ENCODE results near the gene COX5A. TPM values are rescaled to one million over a fixed set of nuclear protein-coding genes. Genes with fewer than 3 reads are reported as not detected.

COX5A gene
- total and polyA plus RNA-seq, 2 of the 13 experiments (the other 11 are each of a cell fraction or from before 2014, with no cell fraction given), result 158 to 218 TPM

DNA sequence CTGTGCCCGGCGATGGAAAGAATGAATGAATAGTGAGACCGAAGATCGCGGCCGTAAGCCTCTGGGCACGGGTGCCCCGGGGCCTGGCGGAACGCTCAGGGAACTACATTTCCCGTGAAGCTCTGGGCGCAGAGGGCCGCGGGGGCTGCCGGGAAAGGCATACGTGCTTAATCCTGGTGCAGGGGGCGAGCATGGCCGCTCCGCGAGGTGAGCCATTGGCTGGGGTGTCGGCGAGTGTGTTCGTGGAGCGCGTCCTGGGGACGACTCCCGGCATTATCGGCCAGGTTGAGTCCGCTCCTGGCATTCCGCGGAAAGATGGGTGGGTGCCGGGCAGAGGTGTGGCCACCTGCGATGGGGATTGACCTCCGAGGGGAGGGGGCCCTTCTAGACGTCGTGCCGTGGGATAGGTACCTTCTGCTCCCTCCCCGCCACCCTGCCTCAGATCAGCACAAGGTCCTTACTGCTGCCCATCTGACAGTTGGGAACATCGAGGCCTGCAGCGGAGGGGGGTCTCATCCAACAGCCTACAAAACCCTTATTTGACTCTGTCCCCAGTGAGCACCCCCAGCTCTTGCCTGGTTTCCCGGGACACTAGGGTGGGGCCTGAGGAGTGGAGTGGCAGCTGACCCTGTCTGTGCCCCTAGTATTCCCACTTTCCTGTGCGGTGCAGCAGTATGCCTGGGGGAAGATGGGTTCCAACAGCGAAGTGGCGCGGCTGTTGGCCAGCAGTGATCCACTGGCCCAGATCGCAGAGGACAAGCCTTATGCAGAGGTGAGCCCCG, 47.8 kb downstream of the COX5A start, which contains the start of gene MPI (continued):
- TF ChIP-seq TCF12 (IDR thresholded peaks at IDR 0.05) (no peak), TCF12 (CRISPR knock-in tag; IDR thresholded peaks at IDR 0.05) (peak; percentile 59; the same call in 1 of the 2 replicates), HNF4G (IDR thresholded peaks at IDR 0.05; ENCODE audit: borderline replicate concordance, low read depth, low read length) (no peak), HNF4G (CRISPR knock-in tag; IDR thresholded peaks at IDR 0.05; ENCODE audit: borderline replicate concordance, low read depth) (0 out of 2 replicates have a peak, but pooled peaks have one; percentile 40), SALL2 (CRISPR knock-in tag; IDR thresholded peaks at IDR 0.05) (peak; percentile 71; the same call in 1 of the 2 replicates), ZBTB3 (CRISPR knock-in tag; IDR thresholded peaks at IDR 0.05; ENCODE audit: borderline replicate concordance, low read depth) (no peak), ZNF816 (CRISPR knock-in tag; IDR thresholded peaks at IDR 0.05; ENCODE audit: borderline replicate concordance) (peak; percentile 81; the same call in 1 of the 2 replicates), ZNF224 (CRISPR knock-in tag; IDR thresholded peaks at IDR 0.05) (peak; percentile 82; the same call in 1 of the 2 replicates), SOX13 (IDR thresholded peaks at IDR 0.05) (no peak), SOX13 (CRISPR knock-in tag; conservative IDR thresholded peaks at IDR 0.05 in 1 of 2, IDR thresholded peaks at IDR 0.05 in 1 of 2) (peak in 1 of 2 experiments; percentile 16; a peak in 1 of 4 replicates), ZNF605 (CRISPR knock-in tag; IDR thresholded peaks at IDR 0.05) (0 out of 2 replicates have a peak, but pooled peaks have one; percentile 28), RBM39 (IDR thresholded peaks at IDR 0.05; ENCODE audit: low read depth, low read length, poor library complexity, severe bottlenecking) (peak; percentile 87), AHR (CRISPR knock-in tag; IDR thresholded peaks at IDR 0.05) (peak; percentile 49; the same call in 1 of the 2 replicates), ZNF790 (CRISPR knock-in tag; IDR thresholded peaks at IDR 0.05; ENCODE audit: borderline replicate concordance) (no peak), SP5 (CRISPR knock-in tag; IDR thresholded peaks at IDR 0.05; ENCODE audit: borderline replicate concordance, low read depth) (no peak), KMT2B (CRISPR knock-in tag; IDR thresholded peaks at IDR 0.05) (peak; percentile 79), ZSCAN12 (CRISPR knock-in tag; IDR thresholded peaks at IDR 0.05) (0 out of 2 replicates have a peak, but pooled peaks have one; percentile 57), SRY (CRISPR knock-in tag; IDR thresholded peaks at IDR 0.05) (peak; percentile 64; the same call in 1 of the 2 replicates)
- TF ChIP-seq, protein P1, sequence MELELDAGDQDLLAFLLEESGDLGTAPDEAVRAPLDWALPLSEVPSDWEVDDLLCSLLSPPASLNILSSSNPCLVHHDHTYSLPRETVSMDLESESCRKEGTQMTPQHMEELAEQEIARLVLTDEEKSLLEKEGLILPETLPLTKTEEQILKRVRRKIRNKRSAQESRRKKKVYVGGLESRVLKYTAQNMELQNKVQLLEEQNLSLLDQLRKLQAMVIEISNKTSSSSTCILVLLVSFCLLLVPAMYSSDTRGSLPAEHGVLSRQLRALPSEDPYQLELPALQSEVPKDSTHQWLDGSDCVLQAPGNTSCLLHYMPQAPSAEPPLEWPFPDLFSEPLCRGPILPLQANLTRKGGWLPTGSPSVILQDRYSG (CRISPR knock-in tag; IDR thresholded peaks at IDR 0.05), result no peak
- TF ChIP-seq, protein P2, sequence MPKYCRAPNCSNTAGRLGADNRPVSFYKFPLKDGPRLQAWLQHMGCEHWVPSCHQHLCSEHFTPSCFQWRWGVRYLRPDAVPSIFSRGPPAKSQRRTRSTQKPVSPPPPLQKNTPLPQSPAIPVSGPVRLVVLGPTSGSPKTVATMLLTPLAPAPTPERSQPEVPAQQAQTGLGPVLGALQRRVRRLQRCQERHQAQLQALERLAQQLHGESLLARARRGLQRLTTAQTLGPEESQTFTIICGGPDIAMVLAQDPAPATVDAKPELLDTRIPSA (CRISPR knock-in tag; IDR thresholded peaks at IDR 0.05; ENCODE audit: borderline replicate concordance), result peak; percentile 82; the same call in 1 of the 2 replicates
- TF ChIP-seq, protein P3, sequence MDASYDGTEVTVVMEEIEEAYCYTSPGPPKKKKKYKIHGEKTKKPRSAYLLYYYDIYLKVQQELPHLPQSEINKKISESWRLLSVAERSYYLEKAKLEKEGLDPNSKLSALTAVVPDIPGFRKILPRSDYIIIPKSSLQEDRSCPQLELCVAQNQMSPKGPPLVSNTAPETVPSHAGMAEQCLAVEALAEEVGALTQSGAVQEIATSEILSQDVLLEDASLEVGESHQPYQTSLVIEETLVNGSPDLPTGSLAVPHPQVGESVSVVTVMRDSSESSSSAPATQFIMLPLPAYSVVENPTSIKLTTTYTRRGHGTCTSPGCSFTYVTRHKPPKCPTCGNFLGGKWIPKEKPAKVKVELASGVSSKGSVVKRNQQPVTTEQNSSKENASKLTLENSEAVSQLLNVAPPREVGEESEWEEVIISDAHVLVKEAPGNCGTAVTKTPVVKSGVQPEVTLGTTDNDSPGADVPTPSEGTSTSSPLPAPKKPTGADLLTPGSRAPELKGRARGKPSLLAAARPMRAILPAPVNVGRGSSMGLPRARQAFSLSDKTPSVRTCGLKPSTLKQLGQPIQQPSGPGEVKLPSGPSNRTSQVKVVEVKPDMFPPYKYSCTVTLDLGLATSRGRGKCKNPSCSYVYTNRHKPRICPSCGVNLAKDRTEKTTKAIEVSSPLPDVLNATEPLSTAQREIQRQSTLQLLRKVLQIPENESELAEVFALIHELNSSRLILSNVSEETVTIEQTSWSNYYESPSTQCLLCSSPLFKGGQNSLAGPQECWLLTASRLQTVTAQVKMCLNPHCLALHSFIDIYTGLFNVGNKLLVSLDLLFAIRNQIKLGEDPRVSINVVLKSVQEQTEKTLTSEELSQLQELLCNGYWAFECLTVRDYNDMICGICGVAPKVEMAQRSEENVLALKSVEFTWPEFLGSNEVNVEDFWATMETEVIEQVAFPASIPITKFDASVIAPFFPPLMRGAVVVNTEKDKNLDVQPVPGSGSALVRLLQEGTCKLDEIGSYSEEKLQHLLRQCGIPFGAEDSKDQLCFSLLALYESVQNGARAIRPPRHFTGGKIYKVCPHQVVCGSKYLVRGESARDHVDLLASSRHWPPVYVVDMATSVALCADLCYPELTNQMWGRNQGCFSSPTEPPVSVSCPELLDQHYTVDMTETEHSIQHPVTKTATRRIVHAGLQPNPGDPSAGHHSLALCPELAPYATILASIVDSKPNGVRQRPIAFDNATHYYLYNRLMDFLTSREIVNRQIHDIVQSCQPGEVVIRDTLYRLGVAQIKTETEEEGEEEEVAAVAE (CRISPR knock-in tag; IDR thresholded peaks at IDR 0.05; ENCODE audit: borderline replicate concordance), result peak; percentile 28; the same call in 1 of the 2 replicates
- TF ChIP-seq, protein P4, sequence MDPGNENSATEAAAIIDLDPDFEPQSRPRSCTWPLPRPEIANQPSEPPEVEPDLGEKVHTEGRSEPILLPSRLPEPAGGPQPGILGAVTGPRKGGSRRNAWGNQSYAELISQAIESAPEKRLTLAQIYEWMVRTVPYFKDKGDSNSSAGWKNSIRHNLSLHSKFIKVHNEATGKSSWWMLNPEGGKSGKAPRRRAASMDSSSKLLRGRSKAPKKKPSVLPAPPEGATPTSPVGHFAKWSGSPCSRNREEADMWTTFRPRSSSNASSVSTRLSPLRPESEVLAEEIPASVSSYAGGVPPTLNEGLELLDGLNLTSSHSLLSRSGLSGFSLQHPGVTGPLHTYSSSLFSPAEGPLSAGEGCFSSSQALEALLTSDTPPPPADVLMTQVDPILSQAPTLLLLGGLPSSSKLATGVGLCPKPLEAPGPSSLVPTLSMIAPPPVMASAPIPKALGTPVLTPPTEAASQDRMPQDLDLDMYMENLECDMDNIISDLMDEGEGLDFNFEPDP (CRISPR knock-in tag; conservative IDR thresholded peaks at IDR 0.05), result no peak

Data from HepG2 (cell line).